SK-N-SH treated with all-trans-retinoic acid at 6 μM for 48 hours (cell line): ENCODE data around the gene PSD2.

Source experiments
- ESRRG ChIP-seq: fragments of 250-450 bp; sonication (Bioruptor Pico); IDR thresholded peaks from 2 replicates; pipeline ENCODE4 v1.6.1; 2021; ENCODE audit warnings: mild to moderate bottlenecking
- PATZ1 ChIP-seq: fragments of 250-450 bp; sonication (Bioruptor Pico); IDR thresholded peaks from 2 replicates; pipeline ENCODE4 v1.8.0; 2020; ENCODE audit warnings: mild to moderate bottlenecking, moderate library complexity, borderline replicate concordance
- PPARA ChIP-seq: fragments of 250-450 bp; sonication (Bioruptor Pico); IDR thresholded peaks from 2 replicates; pipeline ENCODE4 v1.5.0; 2020; ENCODE audit warnings: mild to moderate bottlenecking, borderline replicate concordance
- TCF4 ChIP-seq: fragments of 250-450 bp; sonication (Bioruptor Pico); IDR thresholded peaks from 2 replicates; pipeline ENCODE4 v1.8.0; 2021; ENCODE audit warnings: mild to moderate bottlenecking, moderate library complexity, borderline replicate concordance
- TOX ChIP-seq: fragments of 250-450 bp; sonication (Bioruptor Pico); IDR thresholded peaks from 2 replicates; pipeline ENCODE4 v1.8.0; 2021; ENCODE audit warnings: mild to moderate bottlenecking, moderate library complexity, borderline replicate concordance
- ZFP3 ChIP-seq: fragments of 250-450 bp; sonication (Bioruptor Pico); IDR thresholded peaks from 2 replicates; pipeline ENCODE4 v1.5.0; 2020; ENCODE audit warnings: mild to moderate bottlenecking, moderate library complexity
- ZFP30 ChIP-seq: fragments of 450-650 bp; formaldehyde crosslinking; IDR thresholded peaks from 2 replicates; pipeline ENCODE4 v1.5.0; 2022; ENCODE audit warnings: mild to moderate bottlenecking, moderate library complexity
- ZNF70 ChIP-seq: fragments of 450-650 bp; formaldehyde crosslinking; IDR thresholded peaks from 2 replicates; pipeline ENCODE4 v1.5.0; 2020; ENCODE audit warnings: mild to moderate bottlenecking, moderate library complexity
- ZNF8 ChIP-seq: fragments of 450-650 bp; formaldehyde crosslinking; IDR thresholded peaks from 2 replicates; pipeline ENCODE4 v1.5.0; 2020; ENCODE audit warnings: mild to moderate bottlenecking, moderate library complexity

- no peak for TF ChIP-seq PPARA
- TF ChIP-seq PATZ1 (CRISPR knock-in tag): no peak
- TF ChIP-seq ZFP3 (CRISPR knock-in tag): no peak
- TF ChIP-seq ZFP30: no peak
- no peak for TF ChIP-seq ZNF8 (CRISPR knock-in tag)
- no peak for TF ChIP-seq TOX
- no peak for TF ChIP-seq TCF4
- no peak for TF ChIP-seq ZNF70 (CRISPR knock-in tag)
- no peak for TF ChIP-seq ESRRG
Observed at GRCh38 chr5:139803978-139804377, 8.4 kb downstream of the PSD2 start.
